ENCODE measurements around the gene DICER1.

Gene DICER1

GRCh38 chr14:95039993-95040348 lies 117.4 kb downstream of the DICER1 start:
- POLR2A ChIA-PET = no interaction called here
- 100% methylated on average over 3 of the region's 4 CpGs for WGBS (ENCODE audit: insufficient coverage)

GRCh38 chr14:95039259-95039992 lies 117.9 kb downstream of the DICER1 start:
- CTCF ChIA-PET = no interaction called here
- no peak overlapping the region for H3K4me3 ChIP-seq (ENCODE audit: control insufficient read depth in 1 of 7, extremely low read depth in 1 of 7, insufficient read depth in 4 of 7, low read depth in 2 of 7, low read length in 6 of 7)
- POLR2A ChIA-PET = no interaction called here
- H3K27ac ChIP-seq (ENCODE audit: insufficient read depth in 1 of 2, low read depth in 1 of 2, low read length in 2 of 2, poor library complexity in 1 of 2, severe bottlenecking in 2 of 2) = no peak overlapping the region
- H3K36me3 ChIP-seq (ENCODE audit: control insufficient read depth in 4 of 4, insufficient read depth in 4 of 4, low read length in 3 of 4) = no peaks in the 10 kb centered on the region
- 94% methylated on average over 17 of the region's 17 CpGs for WGBS (ENCODE audit: insufficient coverage)
- H3K4me1 ChIP-seq (ENCODE audit: control extremely low read depth in 1 of 4, control insufficient read depth in 4 of 4, insufficient read depth in 4 of 4, low read length in 3 of 4) = peaks cover 0 to 11% (median 4%) of the 10 kb centered on the region in 4 experiments
- no peaks in the 10 kb centered on the region for H3K9me3 ChIP-seq (ENCODE audit: control extremely low read depth in 1 of 5, control insufficient read depth in 4 of 5, insufficient read depth in 2 of 5, low read depth in 1 of 5, low read length in 4 of 5)
- peaks cover 0 to 29% (median 6%) of the 10 kb centered on the region in 5 experiments for H3K27me3 ChIP-seq (replicated peaks in 2 of 5; ENCODE audit: control insufficient read depth in 4 of 5, insufficient read depth in 5 of 5, low read length in 4 of 5)
- DNase-seq = no peak

More at GRCh38 chr14:95039993-95040348, 117.4 kb downstream of the DICER1 start:
- DNase-seq = no peak
- peaks cover 0 to 11% (median 4%) of the 10 kb centered on the region in 4 experiments for H3K4me1 ChIP-seq (ENCODE audit: control extremely low read depth in 1 of 4, control insufficient read depth in 4 of 4, insufficient read depth in 4 of 4, low read length in 3 of 4)
- H3K9me3 ChIP-seq (ENCODE audit: control extremely low read depth in 1 of 5, control insufficient read depth in 4 of 5, insufficient read depth in 2 of 5, low read depth in 1 of 5, low read length in 4 of 5) = no peaks in the 10 kb centered on the region
- no peak overlapping the region for H3K4me3 ChIP-seq (ENCODE audit: control insufficient read depth in 1 of 7, extremely low read depth in 1 of 7, insufficient read depth in 4 of 7, low read depth in 2 of 7, low read length in 6 of 7)
- H3K27ac ChIP-seq (ENCODE audit: insufficient read depth in 1 of 2, low read depth in 1 of 2, low read length in 2 of 2, poor library complexity in 1 of 2, severe bottlenecking in 2 of 2) = no peak overlapping the region
- CTCF ChIA-PET = no interaction called here
- H3K27me3 ChIP-seq (replicated peaks in 2 of 5; ENCODE audit: control insufficient read depth in 4 of 5, insufficient read depth in 5 of 5, low read length in 4 of 5) = peaks cover 0 to 34% (median 6%) of the 10 kb centered on the region in 5 experiments
- H3K36me3 ChIP-seq (ENCODE audit: control insufficient read depth in 4 of 4, insufficient read depth in 4 of 4, low read length in 3 of 4) = no peaks in the 10 kb centered on the region

DNA sequence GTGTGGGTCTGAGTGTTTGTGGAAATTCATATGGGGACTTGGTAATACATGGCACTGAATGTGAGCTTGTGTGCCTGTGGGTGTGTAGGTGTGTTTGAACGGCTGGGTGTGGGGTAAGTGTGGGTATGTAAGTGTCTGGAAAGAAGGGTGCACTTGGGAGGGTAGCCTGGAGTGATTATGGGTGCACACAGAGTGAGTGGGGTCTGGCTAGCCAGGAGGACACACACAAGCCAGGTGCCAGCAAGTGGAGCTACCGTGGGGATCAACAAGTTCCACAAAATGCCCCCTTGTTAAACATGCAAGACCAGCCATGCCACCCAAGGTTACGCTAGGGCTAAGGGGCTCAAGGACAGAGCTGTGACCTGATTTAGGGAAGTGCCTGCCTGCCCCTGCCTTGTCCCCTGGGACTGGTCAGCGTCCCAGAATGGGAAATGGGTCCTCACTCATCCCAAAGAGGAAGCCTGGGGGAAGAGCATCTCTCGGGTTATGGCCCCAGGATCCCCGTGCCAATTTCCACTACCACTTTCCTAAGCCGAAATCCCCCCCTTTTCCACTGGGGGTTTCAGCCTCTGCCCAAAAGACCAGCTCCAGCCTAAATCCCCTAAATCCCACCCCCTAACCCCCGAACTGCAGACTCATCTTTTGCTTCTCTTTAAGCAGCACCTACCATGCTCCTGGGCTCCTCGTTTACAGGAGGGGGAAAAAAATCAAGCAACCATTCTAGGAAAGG lies 118.6 kb downstream of the DICER1 start:
- CTCF ChIA-PET = no interaction called here
- WGBS (ENCODE audit: insufficient coverage) = 88% methylated on average over 5 of the region's 9 CpGs

DNA sequence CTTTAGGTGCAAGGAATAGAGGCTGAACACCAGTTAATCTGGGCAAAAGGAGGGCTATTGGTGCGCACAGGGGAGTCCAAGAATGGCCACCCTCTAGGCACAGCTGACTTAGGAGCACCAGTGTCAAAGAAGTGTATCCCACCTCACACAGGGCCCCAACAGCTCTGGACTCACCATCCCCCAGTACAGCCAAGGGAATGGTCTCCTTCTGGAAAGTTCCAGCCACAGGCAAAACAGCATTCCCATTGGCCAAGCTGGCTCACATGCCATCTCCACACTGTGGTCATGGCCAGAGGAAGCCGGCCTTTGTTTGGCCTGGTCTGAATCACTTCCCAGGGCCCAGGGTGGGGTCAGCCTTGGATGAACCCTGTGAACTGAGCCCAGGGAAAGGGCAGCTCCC lies 120.1 kb downstream of the DICER1 start:
- peaks cover 0 to 5% (median 0%) of the 10 kb centered on the region in 5 experiments for H3K9me3 ChIP-seq (ENCODE audit: control extremely low read depth in 1 of 5, control insufficient read depth in 4 of 5, insufficient read depth in 2 of 5, low read depth in 1 of 5, low read length in 4 of 5)
- ChIA-PET POLR2A (no interaction called here), CTCF (no interaction called here)
- H3K27ac ChIP-seq (ENCODE audit: insufficient read depth in 1 of 2, low read depth in 1 of 2, low read length in 2 of 2, poor library complexity in 1 of 2, severe bottlenecking in 2 of 2) = no peak overlapping the region
- peaks cover 0 to 31% (median 6%) of the 10 kb centered on the region in 5 experiments for H3K27me3 ChIP-seq (replicated peaks in 2 of 5; ENCODE audit: control insufficient read depth in 4 of 5, insufficient read depth in 5 of 5, low read length in 4 of 5)
- H3K36me3 ChIP-seq (ENCODE audit: control insufficient read depth in 4 of 4, insufficient read depth in 4 of 4, low read length in 3 of 4) = no peaks in the 10 kb centered on the region
- no peaks in the 10 kb centered on the region for H3K4me1 ChIP-seq (ENCODE audit: control extremely low read depth in 1 of 4, control insufficient read depth in 4 of 4, insufficient read depth in 4 of 4, low read length in 3 of 4)
- no peak overlapping the region for H3K4me3 ChIP-seq (ENCODE audit: control insufficient read depth in 1 of 7, extremely low read depth in 1 of 7, insufficient read depth in 4 of 7, low read depth in 2 of 7, low read length in 6 of 7)
- no peak for DNase-seq
- 100% methylated on average over 2 of the region's 2 CpGs for WGBS (ENCODE audit: insufficient coverage)

More for the DNA sequence above, 118.6 kb downstream of the DICER1 start:
- Histone ChIP-seq H3K27ac (ENCODE audit: insufficient read depth in 1 of 2, low read depth in 1 of 2, low read length in 2 of 2, poor library complexity in 1 of 2, severe bottlenecking in 2 of 2) (no peak overlapping the region), H3K9me3 (ENCODE audit: control extremely low read depth in 1 of 5, control insufficient read depth in 4 of 5, insufficient read depth in 2 of 5, low read depth in 1 of 5, low read length in 4 of 5) (no peaks in the 10 kb centered on the region), H3K4me1 (ENCODE audit: control extremely low read depth in 1 of 4, control insufficient read depth in 4 of 4, insufficient read depth in 4 of 4, low read length in 3 of 4) (peaks cover 0 to 5% (median 1%) of the 10 kb centered on the region in 4 experiments), H3K4me3 (ENCODE audit: control insufficient read depth in 1 of 7, extremely low read depth in 1 of 7, insufficient read depth in 4 of 7, low read depth in 2 of 7, low read length in 6 of 7) (no peak overlapping the region), H3K27me3 (replicated peaks in 2 of 5; ENCODE audit: control insufficient read depth in 4 of 5, insufficient read depth in 5 of 5, low read length in 4 of 5) (peaks cover 0 to 31% (median 6%) of the 10 kb centered on the region in 5 experiments), H3K36me3 (ENCODE audit: control insufficient read depth in 4 of 4, insufficient read depth in 4 of 4, low read length in 3 of 4) (no peaks in the 10 kb centered on the region)
- POLR2A ChIA-PET = no interaction called here
- DNase-seq = no peak
